NCI-H82 (cell line): ENCODE measurements around the gene HLA-F.

Experiments
- DNase-seq: peaks from one replicate; lab custom pipeline; 2025; lab: John Stamatoyannopoulos, UW

HLA-F gene

DNA sequence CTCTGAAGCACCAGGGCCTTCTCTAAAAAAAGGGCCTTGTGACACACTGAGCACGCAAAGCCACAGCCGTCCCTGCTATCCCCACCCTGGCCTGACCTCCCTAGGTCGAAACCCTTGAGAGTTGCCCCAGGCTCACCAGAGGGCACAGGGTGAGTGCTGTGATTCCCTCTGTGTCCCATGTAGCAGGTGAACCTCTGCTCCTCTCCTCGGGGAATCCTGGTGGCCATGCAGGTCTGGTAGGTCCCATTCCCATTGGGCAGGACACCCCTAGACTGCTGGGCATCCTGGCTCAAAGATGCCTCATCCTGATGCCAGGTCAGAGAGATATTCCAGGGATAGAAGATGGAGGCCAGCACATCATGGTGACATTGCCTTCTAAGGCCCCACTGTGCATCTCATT lies 20.9 kb downstream of the HLA-F start:
- DNase-seq, result no peak

DNA sequence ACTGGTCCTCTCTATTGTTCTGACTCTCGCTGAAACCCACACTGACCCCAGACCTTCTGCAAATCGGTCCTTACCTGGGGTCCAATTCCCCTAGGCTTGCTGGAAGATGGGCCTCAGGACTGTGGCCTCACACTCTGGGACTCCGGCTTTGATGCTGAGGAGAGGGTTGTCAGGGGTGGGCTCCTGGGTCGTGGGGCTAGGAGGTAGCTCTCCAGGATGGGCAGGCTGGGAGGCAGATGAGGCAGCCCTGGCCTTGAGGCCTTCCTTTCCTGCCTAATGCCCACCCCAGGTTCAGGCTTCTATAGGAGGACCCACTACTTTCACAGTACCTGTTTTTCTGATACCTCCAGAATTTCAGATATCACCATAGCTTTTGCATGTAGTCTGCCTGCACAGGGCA lies 21.4 kb downstream of the HLA-F start:
- DNase-seq, result no peak

- DNase-seq, result no peak
Observed at GRCh38 chr6:29745386-29745785, 22.2 kb downstream of the HLA-F start.

- DNase-seq, result no peak
Observed at GRCh38 chr6:29745855-29746449, 22.7 kb downstream of the HLA-F start.

- no peak for DNase-seq
Observed at GRCh38 chr6:29746846-29747687, 23.8 kb downstream of the HLA-F start.

GRCh38 chr6:29747688-29748250 lies 24.5 kb downstream of the HLA-F start:
- no peak for DNase-seq

DNA sequence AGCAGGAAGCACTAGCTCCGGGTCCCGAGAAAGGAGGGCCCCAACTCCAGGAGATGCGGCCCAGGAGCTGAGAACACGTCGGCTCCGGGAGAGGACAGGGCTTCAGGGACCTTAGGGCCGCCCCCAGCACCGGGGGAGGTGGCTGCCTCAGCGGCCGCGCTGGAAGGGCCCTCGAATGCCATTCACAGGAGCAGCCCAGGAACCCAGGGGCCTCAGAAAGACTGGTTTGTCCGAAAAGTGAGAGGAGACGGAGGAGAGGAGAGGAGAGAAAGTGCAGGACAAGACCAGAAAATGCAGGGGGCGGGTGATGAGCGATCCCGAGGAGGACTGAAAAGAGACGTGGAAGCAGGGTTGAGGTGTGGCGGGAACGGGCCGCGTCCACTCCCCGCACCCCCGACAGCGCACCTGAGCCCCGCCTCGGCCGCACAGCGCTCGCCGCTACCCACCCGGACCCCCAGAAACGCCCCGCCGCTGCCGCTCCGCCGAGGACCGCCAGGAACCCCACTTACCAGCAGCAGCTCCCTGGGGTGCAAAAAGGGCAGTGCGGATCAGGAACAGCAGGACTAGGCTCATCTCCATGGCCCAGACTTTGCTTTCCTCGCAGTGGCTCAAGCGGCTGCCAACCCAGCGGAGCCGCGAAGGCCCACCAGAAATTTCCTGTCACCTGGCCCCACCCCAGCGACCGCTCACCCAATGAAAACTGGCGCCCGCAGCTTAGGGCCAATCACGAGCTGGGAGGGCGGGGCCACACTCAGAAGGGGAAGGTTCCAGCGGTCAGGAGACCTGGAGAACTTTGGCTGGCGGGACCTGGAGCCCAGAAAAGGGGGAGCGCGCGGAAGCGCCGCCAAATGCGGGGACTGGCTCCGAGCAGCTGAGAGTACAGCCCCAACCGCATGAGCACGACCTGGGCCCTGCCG lies 25.4 kb downstream of the HLA-F start:
- DNase-seq, result peak; percentile 90

- peak; percentile 40 for DNase-seq
Observed at GRCh38 chr6:29749308-29749662, 26.1 kb downstream of the HLA-F start.

- no peak for DNase-seq
Observed at GRCh38 chr6:29749668-29750067, 26.4 kb downstream of the HLA-F start.

DNA sequence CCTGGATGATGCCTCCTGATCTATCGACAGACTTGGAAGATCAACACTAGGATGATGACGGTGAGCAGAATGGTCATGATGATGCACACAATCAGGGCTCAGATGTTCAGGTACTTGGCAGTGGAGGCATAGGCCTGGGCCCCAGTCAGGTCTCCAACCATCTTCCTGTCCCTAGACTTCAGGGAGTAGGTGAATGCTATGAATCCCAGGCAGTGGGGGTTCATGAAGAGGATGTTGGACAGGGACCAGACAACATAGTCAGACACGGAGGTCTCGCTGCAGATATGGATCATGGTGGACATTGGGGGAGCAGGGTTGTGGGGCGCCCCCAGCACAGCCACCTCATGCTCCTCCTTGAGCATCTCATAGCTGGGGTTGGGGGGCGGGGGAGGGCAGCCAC lies 27.5 kb downstream of the HLA-F start:
- no peak for DNase-seq

DNA sequence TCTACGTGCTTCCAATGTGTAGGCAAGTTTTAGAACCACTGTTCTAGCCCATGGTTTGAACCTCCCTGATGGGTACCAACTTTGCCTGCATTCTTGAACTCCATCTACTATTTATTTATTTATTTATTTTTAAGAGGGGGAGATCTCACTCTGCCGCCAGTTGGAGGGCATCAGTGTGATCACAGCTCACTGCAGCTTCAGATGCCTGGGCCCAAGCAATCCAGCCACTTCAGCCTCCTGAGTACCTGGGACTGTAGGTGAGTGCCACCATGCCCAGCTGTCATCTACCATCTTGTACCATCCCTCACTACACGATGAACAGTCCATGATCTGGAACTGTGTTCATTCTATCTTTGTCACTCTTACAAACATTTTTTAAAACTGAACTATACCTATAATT lies 28.2 kb downstream of the HLA-F start:
- DNase-seq, result no peak

GRCh38 chr6:29752451-29753308 lies 29.4 kb downstream of the HLA-F start:
- peak; percentile 91 for DNase-seq

DNA sequence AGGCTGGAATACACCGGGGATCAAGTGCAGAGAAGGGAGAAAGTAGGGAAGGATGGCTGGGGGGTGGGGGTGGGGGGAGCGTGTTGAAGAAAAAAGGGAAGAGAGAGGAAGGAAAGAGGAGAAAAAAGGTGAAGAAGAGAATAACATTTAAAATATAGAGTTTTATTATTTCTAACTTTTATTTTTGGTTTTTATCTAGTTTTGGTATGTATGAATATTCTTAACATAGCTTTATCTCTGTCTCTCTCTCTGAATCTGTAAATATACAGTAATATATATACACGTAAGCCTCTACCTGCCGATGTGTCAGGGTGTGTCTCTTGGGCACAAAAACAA lies 30.0 kb downstream of the HLA-F start:
- no peak for DNase-seq

- DNase-seq, result no peak
Observed at GRCh38 chr6:29755295-29755871, 32.1 kb downstream of the HLA-F start.

GRCh38 chr6:29757282-29757681 lies 34.0 kb downstream of the HLA-F start:
- DNase-seq, result peak; percentile 70

GRCh38 chr6:29757701-29758293 lies 34.6 kb downstream of the HLA-F start:
- DNase-seq, result peak; percentile 50

GRCh38 chr6:29758761-29759160 lies 35.5 kb downstream of the HLA-F start:
- DNase-seq, result no peak

DNA sequence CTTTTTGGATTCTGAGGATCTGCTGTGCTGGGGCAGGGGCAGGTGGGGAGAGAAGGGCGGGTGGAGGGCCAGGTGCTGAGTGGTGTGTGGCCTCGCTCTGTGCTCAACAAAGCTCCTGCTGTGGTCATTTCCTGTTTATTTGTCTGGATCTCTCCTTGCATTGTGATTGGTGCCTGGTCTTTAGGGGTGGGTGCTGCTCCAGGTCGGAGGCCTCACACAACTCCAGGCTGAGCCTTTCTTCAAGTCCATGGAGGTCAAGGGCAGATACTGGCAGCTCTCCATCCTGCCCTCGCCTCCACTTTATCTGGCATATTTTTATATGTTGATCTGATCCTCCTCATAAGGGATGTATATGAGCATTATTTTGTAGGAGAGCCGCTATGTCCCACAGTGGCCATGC lies 36.2 kb downstream of the HLA-F start:
- DNase-seq, result no peak

GRCh38 chr6:29760328-29760727 lies 37.1 kb downstream of the HLA-F start:
- DNase-seq, result peak; percentile 11

DNA sequence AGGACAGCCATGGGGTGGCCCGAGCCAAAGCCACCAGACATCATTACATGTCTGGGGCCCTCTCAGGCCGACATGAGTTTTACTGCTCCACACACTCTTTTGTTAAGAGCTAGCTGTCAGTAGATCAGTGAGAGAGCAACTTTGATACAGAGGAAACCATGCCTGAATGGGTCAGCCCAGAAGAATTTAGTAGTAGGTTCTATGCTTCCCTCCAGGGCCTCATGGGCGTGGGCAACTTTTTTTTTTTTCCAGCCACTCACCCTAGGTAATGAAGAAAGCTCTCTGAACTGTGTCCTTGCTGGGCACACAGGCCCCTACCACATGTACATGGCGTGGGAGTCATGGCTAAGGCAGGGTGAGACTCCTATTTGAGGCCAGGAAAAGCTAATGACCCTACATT lies 38.8 kb downstream of the HLA-F start:
- no peak for DNase-seq

GRCh38 chr6:29762781-29763214 lies 39.6 kb downstream of the HLA-F start:
- DNase-seq, result peak; percentile 10
